CD4-positive, alpha-beta T cell (primary cell): Measurements from ENCODE around the gene PEDS1. TPM values are rescaled to one million over a fixed set of nuclear protein-coding genes. Genes with fewer than 3 reads are reported as not detected.

ENCODE experiments used
- ATAC-seq: fragments of 200-7000 bp; cut with Tn5 transposase; one replicate; pipeline ENCODE4 v1.10.0; 2022; ENCODE audit warnings: mild to moderate bottlenecking; ENCODE audit not compliant: poor library complexity
- CTCF ChIA-PET: fragments of 350-600 bp; sonication (Branson Sonifier 250); formaldehyde crosslinking; loops from one replicate; lab custom pipeline; 2021; ENCODE audit warnings: antibody characterized with exemption, inconsistent platforms; lab: Charles Lee
- POLR2A ChIA-PET: fragments of 350-600 bp; sonication (Branson Sonifier 250); formaldehyde crosslinking; loops from one replicate; lab custom pipeline; 2021; ENCODE audit warnings: antibody characterized with exemption, inconsistent platforms; lab: Charles Lee
- DNase-seq, 14 experiments: peaks; one replicate each; pipeline ENCODE4 v3.0.0-alpha.2; 2013 to 2020; ENCODE audit warnings: mixed read lengths in 2 of 14
- H3K27ac ChIP-seq, 2 donors: one replicate each; pipeline versions ENCODE4 v1.5.1 to v1.7.0; 2013; ENCODE audit warnings: low read length in 2 of 2, low read depth in 1 of 2, mild to moderate bottlenecking in 1 of 2
- H3K27me3 ChIP-seq, 2 experiments: 1 replicate in 1 of 2; 2 replicates in 1 of 2; pipeline versions ENCODE4 v1.6.1 to v1.7.0; 2013; ENCODE audit warnings: low read length in 2 of 2, control low read depth in 1 of 2, mild to moderate bottlenecking in 1 of 2, moderate library complexity in 1 of 2; ENCODE audit not compliant: insufficient read depth in 2 of 2, control insufficient read depth in 1 of 2
- H3K36me3 ChIP-seq: one replicate; pipeline ENCODE4 v1.6.1; 2013; ENCODE audit warnings: low read length, control low read depth; ENCODE audit not compliant: insufficient read depth
- H3K4me1 ChIP-seq: one replicate; pipeline ENCODE4 v1.6.1; 2013; ENCODE audit warnings: low read length, control low read depth; ENCODE audit not compliant: insufficient read depth
- H3K4me3 ChIP-seq: one replicate; pipeline ENCODE4 v1.5.1; 2013; ENCODE audit warnings: mild to moderate bottlenecking, low read length, moderate library complexity
- H3K9me3 ChIP-seq, 2 experiments: 1 replicate in 1 of 2; 2 replicates in 1 of 2; pipeline versions ENCODE4 v1.6.1 to v1.7.0; 2013; ENCODE audit warnings: low read length in 2 of 2, mild to moderate bottlenecking in 2 of 2, control low read depth in 1 of 2, moderate library complexity in 1 of 2; ENCODE audit not compliant: control insufficient read depth in 1 of 2, insufficient read depth in 1 of 2
- H3K27ac Mint-ChIP-seq: one replicate; pipeline ENCODE4 v1.8.0; 2020; ENCODE audit warnings: mixed read lengths
- H3K27me3 Mint-ChIP-seq: one replicate; pipeline ENCODE4 v1.8.0; 2021; ENCODE audit warnings: mixed read lengths
- H3K36me3 Mint-ChIP-seq: one replicate; pipeline ENCODE4 v1.8.0; 2021; ENCODE audit warnings: low read depth, mixed read lengths
- H3K4me1 Mint-ChIP-seq: one replicate; pipeline ENCODE4 v1.8.0; 2021; ENCODE audit warnings: low read depth, mixed read lengths
- H3K4me3 Mint-ChIP-seq: one replicate; pipeline ENCODE4 v1.8.0; 2020; ENCODE audit warnings: mild to moderate bottlenecking, mixed read lengths
- H3K9me3 Mint-ChIP-seq: one replicate; pipeline ENCODE4 v1.8.0; 2020; ENCODE audit warnings: mixed read lengths
- intact Hi-C, 2 experiments: fragments of 100-400 bp; cut with DNase I in 1 of 2; cut with micrococcal nuclease in 1 of 2; formaldehyde crosslinking; loops; one replicate each; pipeline versions ENCODE4 v1.15.1 to v1.9.0; 2023 to 2025; cut with DNase I, micrococcal nuclease
- total RNA-seq, 174 experiments: library from RNA in 2 of 174; stranded (reverse) in 2 of 174; gene quantifications; one replicate each; pipeline ENCODE4 v1.2.3 and lab custom pipeline; 2021 to 2026
- TF ChIP-seq, protein P1 (sequence below): fragments of 200-600 bp; IDR thresholded peaks from one replicate; pipeline ENCODE4 v1.8.0; 2022; ENCODE audit warnings: antibody characterized with exemption, mild to moderate bottlenecking

The PEDS1 gene
- total RNA-seq, 2 experiments from 2014 or later, result 21.3 to 21.9 TPM

DNA sequence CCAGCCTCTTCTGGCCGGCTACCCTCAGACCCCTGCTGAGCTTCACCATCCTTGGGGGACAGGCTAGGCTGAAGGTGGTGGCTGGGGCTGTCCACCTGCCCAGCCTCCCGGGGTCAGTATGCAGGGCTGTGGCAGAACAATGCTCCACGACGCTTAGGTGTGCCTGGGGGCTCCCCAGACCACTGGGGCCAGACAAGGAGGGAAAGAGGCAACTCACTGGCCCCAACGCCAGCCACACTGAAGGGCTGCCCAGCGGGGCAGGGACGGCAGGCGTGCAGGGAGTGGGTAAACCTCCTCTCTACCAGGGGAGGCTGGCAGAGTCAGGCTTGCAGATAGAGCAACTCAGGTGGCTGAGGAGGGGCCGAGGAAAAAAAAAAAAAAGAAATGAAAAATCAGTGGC lies 29.0 kb downstream of the PEDS1 start:
- H3K9me3 Mint-ChIP-seq, result no peaks in the 10 kb centered on the region
- peaks cover 54% of the 10 kb centered on the region for H3K36me3 ChIP-seq
- intact Hi-C loops, result no loop called here

DNA sequence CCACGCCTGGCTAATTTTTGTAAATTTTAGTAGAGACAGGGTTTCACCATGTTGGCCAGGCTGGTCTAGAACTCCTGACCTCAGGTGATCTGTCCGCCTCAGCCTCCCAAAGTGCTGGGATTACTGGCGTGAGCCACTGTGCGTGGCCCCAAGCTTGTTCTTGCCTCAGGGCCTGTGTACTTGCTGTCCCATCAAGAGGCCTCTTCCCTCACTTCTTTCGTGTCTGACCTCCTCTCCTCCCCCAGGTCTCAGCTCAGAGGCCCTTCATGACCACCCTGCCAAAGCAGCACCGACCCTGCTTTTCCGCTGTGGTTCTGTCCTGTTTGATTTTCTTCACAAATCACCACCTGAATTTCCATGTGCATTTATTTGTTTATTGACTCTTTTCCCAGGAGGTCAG lies 30.1 kb downstream of the PEDS1 start:
- no peak overlapping the region for H3K4me3 ChIP-seq
- H3K36me3 ChIP-seq, result peaks cover 43% of the 10 kb centered on the region
- no peak for ATAC-seq
- POLR2A ChIA-PET, result interaction anchor here (0.7 kb wide), 1 partner anchor 806 kb away, joined by 3 read pairs; no protein-coding TSS in a partner anchor
- DNase-seq, result no peak
- peaks cover 3% of the 10 kb centered on the region for H3K4me1 ChIP-seq
- Mint-ChIP-seq H3K4me1 (peaks cover 8% of the 10 kb centered on the region), H3K27me3 (no peaks in the 10 kb centered on the region), H3K36me3 (peaks cover 55% of the 10 kb centered on the region), H3K9me3 (no peaks in the 10 kb centered on the region), H3K27ac (no peak overlapping the region), H3K4me3 (no peak overlapping the region)
- intact Hi-C loops, result no loop called here
- CTCF ChIA-PET, result interaction anchor here (7.5 kb wide), 1 partner anchor 47 kb away, joined by 174 read pairs; no protein-coding TSS in a partner anchor
- no peaks in the 10 kb centered on the region for H3K27me3 ChIP-seq
- no peaks in the 10 kb centered on the region for H3K9me3 ChIP-seq
- TF ChIP-seq, protein P1, sequence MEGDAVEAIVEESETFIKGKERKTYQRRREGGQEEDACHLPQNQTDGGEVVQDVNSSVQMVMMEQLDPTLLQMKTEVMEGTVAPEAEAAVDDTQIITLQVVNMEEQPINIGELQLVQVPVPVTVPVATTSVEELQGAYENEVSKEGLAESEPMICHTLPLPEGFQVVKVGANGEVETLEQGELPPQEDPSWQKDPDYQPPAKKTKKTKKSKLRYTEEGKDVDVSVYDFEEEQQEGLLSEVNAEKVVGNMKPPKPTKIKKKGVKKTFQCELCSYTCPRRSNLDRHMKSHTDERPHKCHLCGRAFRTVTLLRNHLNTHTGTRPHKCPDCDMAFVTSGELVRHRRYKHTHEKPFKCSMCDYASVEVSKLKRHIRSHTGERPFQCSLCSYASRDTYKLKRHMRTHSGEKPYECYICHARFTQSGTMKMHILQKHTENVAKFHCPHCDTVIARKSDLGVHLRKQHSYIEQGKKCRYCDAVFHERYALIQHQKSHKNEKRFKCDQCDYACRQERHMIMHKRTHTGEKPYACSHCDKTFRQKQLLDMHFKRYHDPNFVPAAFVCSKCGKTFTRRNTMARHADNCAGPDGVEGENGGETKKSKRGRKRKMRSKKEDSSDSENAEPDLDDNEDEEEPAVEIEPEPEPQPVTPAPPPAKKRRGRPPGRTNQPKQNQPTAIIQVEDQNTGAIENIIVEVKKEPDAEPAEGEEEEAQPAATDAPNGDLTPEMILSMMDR, result no peak
- H3K27ac ChIP-seq, result no peak overlapping the region

More for the DNA sequence above, 29.0 kb downstream of the PEDS1 start:
- DNase-seq (no peak), ATAC-seq (no peak)
- H3K36me3 Mint-ChIP-seq, result peaks cover 66% of the 10 kb centered on the region
- TF ChIP-seq, protein P1, result no peak
- Histone ChIP-seq H3K4me3 (no peak overlapping the region), H3K4me1 (peaks cover 3% of the 10 kb centered on the region), H3K27ac (no peak overlapping the region), H3K27me3 (no peaks in the 10 kb centered on the region), H3K9me3 (no peaks in the 10 kb centered on the region)
- ChIA-PET CTCF (interaction anchor here (7.5 kb wide), 1 partner anchor 46 kb away, joined by 174 read pairs; no protein-coding TSS in a partner anchor), POLR2A (no interaction called here)
- H3K4me3 Mint-ChIP-seq, result no peak overlapping the region
- H3K27me3 Mint-ChIP-seq, result no peaks in the 10 kb centered on the region
- no peak overlapping the region for H3K27ac Mint-ChIP-seq
- peaks cover 8% of the 10 kb centered on the region for H3K4me1 Mint-ChIP-seq

DNA sequence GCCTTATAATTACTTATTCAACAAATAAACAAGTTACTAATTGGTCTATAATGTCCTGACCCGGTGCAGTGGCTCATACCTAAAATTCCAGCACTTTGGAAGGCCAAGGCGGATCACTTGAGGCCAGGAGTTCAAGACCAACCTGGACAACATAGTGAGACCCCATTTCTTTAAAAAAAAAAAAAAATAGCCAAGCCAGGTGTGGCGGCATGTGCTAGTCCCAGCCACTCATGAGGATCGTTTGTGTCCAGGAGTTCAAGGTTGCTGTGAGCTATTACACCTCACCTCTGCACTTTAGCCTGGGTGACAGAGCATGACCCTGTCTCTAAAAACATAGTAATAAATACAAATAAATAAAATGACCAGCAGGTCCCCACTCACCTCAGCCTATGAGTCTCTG lies 30.8 kb downstream of the PEDS1 start:
- CTCF ChIA-PET, result interaction anchor here (0.7 to 7.5 kb wide), 2 partner anchors 47 to 356 kb away, joined by 3 to 174 read pairs; no protein-coding TSS in a partner anchor
- ATAC-seq (no peak), DNase-seq (no peak)
- intact Hi-C loops, result no loop called here
- Histone ChIP-seq H3K36me3 (peaks cover 37% of the 10 kb centered on the region), H3K9me3 (no peaks in the 10 kb centered on the region), H3K27me3 (no peaks in the 10 kb centered on the region), H3K4me1 (peaks cover 3% of the 10 kb centered on the region), H3K4me3 (no peak overlapping the region), H3K27ac (no peak overlapping the region)
- Mint-ChIP-seq H3K27ac (no peak overlapping the region), H3K27me3 (no peaks in the 10 kb centered on the region), H3K4me3 (no peak overlapping the region), H3K4me1 (peaks cover 8% of the 10 kb centered on the region), H3K9me3 (no peaks in the 10 kb centered on the region), H3K36me3 (peaks cover 48% of the 10 kb centered on the region)
- TF ChIP-seq, protein P1, result no peak
- POLR2A ChIA-PET, result interaction anchor here (0.7 kb wide), 1 partner anchor 807 kb away, joined by 3 read pairs; no protein-coding TSS in a partner anchor
